Chondrocyte (in vitro differentiated cells): ENCODE measurements around the gene ARMC9. TPM values are rescaled to one million over a fixed set of nuclear protein-coding genes. Genes with fewer than 3 reads are reported as not detected.

Experiments used
- DNase-seq: peaks from one replicate; pipeline ENCODE4 v3.0.0; 2021; ENCODE audit warnings: mixed read lengths, low spot score
- H3K27ac Mint-ChIP-seq: one replicate; pipeline ENCODE4 v1.8.0; 2021; ENCODE audit warnings: mild to moderate bottlenecking, moderate library complexity, mixed read lengths; ENCODE audit not compliant: unreplicated experiment
- H3K27me3 Mint-ChIP-seq: 2 replicates; pipeline ENCODE4 v1.8.0; 2021; ENCODE audit warnings: low read depth, mixed read lengths
- H3K36me3 Mint-ChIP-seq: 2 replicates; pipeline ENCODE4 v1.8.0; 2021; ENCODE audit warnings: low read depth, mixed read lengths
- H3K4me1 Mint-ChIP-seq: 2 replicates; pipeline ENCODE4 v1.8.0; 2021; ENCODE audit warnings: low read depth, mild to moderate bottlenecking, mixed read lengths
- H3K4me3 Mint-ChIP-seq: one replicate; pipeline ENCODE4 v1.8.0; 2021; ENCODE audit warnings: mild to moderate bottlenecking, moderate library complexity, mixed read lengths; ENCODE audit not compliant: unreplicated experiment
- H3K9me3 Mint-ChIP-seq: 2 replicates; pipeline ENCODE4 v1.8.0; 2021; ENCODE audit warnings: low read depth, mixed read lengths
- CTCF ChIP-seq: fragments of 200-600 bp; sonication (generic); IDR thresholded peaks from 2 replicates; pipeline ENCODE4 v1.5.0; 2021; ENCODE audit warnings: antibody characterized with exemption, mild to moderate bottlenecking, moderate library complexity
- total RNA-seq: library from RNA; stranded (reverse); gene quantifications from 3 replicates; pipeline ENCODE4 v1.2.1, GENCODE V29; 2021

The ARMC9 gene
- total RNA-seq, 1 donor from 2014 or later = 188 TPM

GRCh38 chr2:231294116-231294515 lies 95.7 kb downstream of the ARMC9 start:
- Mint-ChIP-seq H3K4me3 (no peak overlapping the region), H3K4me1 (peaks cover 18% of the 10 kb centered on the region), H3K9me3 (no peaks in the 10 kb centered on the region), H3K27ac (peak overlapping the region; percentile 85), H3K27me3 (no peaks in the 10 kb centered on the region), H3K36me3 (peaks cover 50% of the 10 kb centered on the region)
- TF ChIP-seq CTCF = no peak
- DNase-seq = no peak

GRCh38 chr2:231294571-231295362 lies 96.3 kb downstream of the ARMC9 start:
- no peak overlapping the region for H3K4me3 Mint-ChIP-seq
- TF ChIP-seq CTCF = no peak
- peak overlapping the region; percentile 85 for H3K27ac Mint-ChIP-seq
- no peak for DNase-seq
- H3K27me3 Mint-ChIP-seq = no peaks in the 10 kb centered on the region
- H3K4me1 Mint-ChIP-seq = peaks cover 24% of the 10 kb centered on the region
- peaks cover 47% of the 10 kb centered on the region for H3K36me3 Mint-ChIP-seq
- H3K9me3 Mint-ChIP-seq = no peaks in the 10 kb centered on the region

- Mint-ChIP-seq H3K36me3 (peaks cover 45% of the 10 kb centered on the region), H3K4me3 (no peak overlapping the region), H3K27me3 (no peaks in the 10 kb centered on the region), H3K4me1 (peaks cover 30% of the 10 kb centered on the region), H3K9me3 (no peaks in the 10 kb centered on the region), H3K27ac (peak overlapping the region; percentile 41)
- no peak for TF ChIP-seq CTCF
- DNase-seq = no peak
Observed at GRCh38 chr2:231295363-231295655, 96.9 kb downstream of the ARMC9 start.

GRCh38 chr2:231296401-231296974 lies 98.1 kb downstream of the ARMC9 start:
- Mint-ChIP-seq H3K36me3 (peaks cover 41% of the 10 kb centered on the region), H3K9me3 (no peaks in the 10 kb centered on the region), H3K4me3 (no peak overlapping the region), H3K4me1 (peaks cover 36% of the 10 kb centered on the region), H3K27me3 (no peaks in the 10 kb centered on the region), H3K27ac (peak overlapping the region; percentile 37)
- TF ChIP-seq CTCF = no peak
- no peak for DNase-seq

GRCh38 chr2:231297108-231297908 lies 98.9 kb downstream of the ARMC9 start:
- Mint-ChIP-seq H3K4me1 (peaks cover 36% of the 10 kb centered on the region), H3K4me3 (no peak overlapping the region), H3K9me3 (no peaks in the 10 kb centered on the region), H3K36me3 (peaks cover 38% of the 10 kb centered on the region), H3K27me3 (no peaks in the 10 kb centered on the region), H3K27ac (peak overlapping the region; percentile 80)
- no peak for DNase-seq
- TF ChIP-seq CTCF = peak; percentile 83
